HG03039 (cell line): ENCODE results near the gene IL19.
"Not testable (repeated sequence)": the region's sequence is repeated elsewhere in the genome, so short reads cannot be mapped to it uniquely, and the experiment has no call there.

Source experiments
- ATAC-seq: cut with Tn5 transposase; IDR thresholded peaks from one replicate; pipeline ENCODE4 v1.9.1; 2021; ENCODE audit warnings: mild to moderate bottlenecking, moderate library complexity; ENCODE audit not compliant: unreplicated experiment

Gene IL19

DNA sequence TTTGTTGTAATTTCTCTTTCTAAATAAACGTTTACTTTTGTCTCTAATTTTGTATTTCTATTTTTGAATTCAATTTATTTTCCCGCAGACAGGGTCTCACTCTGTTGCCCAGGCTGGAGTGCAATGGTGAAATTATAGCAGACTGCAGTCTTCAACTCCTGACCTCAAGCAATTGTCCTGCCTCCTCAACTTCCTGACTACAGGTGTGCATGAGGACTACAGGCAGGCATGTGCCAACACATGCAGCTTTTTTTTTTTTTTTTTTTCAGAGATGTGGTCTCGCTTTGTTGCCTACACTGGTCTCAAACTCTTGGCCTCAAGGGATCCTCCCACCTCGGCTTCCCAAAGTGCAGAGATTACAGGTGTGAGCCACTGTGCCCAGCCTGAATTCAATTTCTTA, 58.2 kb downstream of the IL19 start:
- ATAC-seq = no peak

GRCh38 chr1:206829282-206829681, 58.7 kb downstream of the IL19 start:
- ATAC-seq = no peak

- no peak for ATAC-seq
These were observed 59.3 kb downstream of the IL19 start for GRCh38 chr1:206829875-206830274.

DNA sequence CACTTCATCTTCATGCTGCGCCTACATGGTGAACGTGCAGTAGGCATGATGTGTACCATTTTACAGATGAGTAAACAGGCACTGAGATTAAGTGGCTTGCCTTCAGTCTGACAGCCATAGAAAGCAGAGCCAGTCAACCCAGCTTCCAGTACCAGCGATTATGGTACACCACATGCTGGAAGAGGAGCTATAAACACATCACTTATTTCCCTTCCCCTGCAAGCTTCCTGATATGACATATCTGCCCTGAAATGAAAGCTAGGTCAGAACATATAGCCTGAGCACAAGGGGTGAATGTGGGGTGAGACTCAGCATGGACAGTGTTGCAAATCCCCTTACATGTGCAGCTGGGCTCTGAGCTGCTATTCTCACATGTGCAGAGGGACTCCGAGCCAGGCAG, 61.1 kb downstream of the IL19 start:
- ATAC-seq = no peak

DNA sequence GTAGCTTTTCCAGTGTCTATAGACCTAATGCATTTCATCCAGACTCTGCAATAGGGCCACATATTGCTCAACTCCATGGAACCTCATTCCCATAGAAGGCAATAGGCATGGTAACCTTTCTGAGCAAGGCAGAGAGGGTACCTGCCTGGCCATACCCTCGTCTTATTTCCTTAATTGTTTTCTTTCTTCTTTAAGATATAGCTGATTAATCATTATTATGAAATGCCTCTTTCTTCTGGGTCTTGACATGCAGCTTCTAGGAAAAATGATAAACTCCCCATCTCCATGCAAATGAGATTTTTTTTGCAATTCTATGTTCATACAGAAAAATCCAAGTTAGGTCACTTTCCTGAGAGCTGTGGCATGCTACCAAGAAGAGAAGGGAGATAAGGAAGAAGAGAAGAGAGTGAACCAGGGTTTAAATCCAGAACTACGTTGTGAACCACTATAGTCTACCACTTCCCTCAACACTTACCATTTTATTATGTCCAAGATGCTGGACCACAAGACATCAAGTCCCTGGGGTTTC, 61.8 kb downstream of the IL19 start:
- ATAC-seq = no peak

- ATAC-seq = no peak
These were observed 62.6 kb downstream of the IL19 start for GRCh38 chr1:206833106-206833680.

DNA sequence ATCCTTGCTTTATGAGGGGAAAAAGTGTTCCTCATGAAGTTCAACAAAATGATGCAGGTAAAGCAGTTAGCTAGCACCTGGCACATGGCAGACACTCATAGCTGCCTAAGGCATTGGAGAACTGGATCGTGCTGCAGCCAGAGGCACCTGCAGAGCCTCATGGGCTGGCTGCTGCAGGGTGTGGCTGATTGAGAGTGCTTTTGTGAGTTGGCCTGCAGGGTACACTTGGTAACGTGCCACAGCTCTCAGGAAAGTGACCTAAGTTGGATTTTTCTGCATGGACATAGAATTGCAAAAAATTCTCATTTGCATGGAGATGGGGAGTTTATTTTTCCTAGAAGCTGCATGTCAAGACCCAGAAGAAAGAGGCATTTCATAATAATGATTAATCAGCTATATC, 63.2 kb downstream of the IL19 start:
- ATAC-seq = no peak

DNA sequence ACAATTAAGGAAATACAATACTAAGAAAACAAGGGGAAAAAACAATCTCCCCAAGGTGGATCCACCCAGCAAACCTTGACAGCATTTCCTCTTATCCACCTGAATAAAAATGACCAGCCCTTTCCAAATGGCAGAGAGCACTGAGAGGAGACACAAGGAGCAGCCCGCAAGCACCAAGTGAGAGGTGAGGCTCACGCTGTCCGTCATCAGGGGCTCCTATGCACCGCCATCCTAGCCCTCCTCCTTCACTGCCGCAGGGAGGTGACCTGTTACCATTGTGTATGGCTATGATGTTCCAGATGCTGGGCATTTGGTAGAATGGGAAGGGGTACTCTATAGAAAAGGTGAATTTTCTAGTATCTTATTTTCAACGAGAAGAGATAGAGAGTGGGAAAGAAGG, 63.6 kb downstream of the IL19 start:
- no peak for ATAC-seq

DNA sequence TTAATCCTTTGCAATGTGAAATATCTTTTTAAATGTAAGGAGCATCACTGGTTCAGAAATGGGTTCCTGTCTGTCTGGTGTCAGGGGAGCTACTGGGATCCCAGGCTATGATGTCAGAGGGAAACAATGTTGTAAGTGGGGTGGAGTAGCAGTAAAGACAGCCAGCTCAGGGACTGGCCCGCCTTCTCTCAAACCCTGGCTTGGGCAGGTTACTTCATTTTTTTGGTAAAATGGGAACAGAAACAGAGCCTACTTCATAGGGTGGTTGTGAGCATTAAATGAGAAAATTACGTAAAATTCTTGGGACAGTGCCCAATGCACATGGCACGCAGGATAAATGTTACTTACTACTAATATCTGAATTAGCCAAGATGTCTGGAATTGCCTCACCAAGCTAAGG, 64.1 kb downstream of the IL19 start:
- ATAC-seq = no peak

GRCh38 chr1:206835186-206835585, 64.6 kb downstream of the IL19 start:
- ATAC-seq = no peak

- ATAC-seq = no peak
These were observed 65.5 kb downstream of the IL19 start for GRCh38 chr1:206836111-206836510.

DNA sequence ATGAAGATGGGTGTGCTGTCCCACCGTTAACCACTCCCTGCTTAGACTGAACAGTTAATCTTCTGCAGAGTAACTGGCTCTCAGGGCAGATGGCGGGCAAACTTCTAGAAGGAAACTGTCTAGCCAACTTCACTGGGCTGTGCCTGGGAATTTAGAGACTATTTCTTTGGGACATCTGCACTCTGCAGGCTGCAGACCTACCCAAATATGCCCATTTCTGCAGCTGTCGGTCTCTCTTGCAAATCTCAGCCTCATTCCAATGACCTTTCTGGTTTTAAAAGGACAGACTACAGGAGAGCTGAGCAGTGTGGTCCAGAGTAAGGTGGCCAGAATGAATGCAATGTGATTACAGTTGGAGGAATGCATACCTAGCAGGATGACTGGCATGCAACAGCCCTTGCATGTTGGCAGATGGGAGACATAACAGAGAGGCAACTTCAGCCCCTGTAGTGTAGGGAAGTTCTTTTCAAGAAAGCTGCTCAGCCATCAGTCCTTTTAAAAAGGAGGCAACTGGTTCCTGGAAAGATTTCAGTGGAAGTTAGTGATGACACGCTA, 68.5 kb downstream of the IL19 start:
- ATAC-seq = no peak

DNA sequence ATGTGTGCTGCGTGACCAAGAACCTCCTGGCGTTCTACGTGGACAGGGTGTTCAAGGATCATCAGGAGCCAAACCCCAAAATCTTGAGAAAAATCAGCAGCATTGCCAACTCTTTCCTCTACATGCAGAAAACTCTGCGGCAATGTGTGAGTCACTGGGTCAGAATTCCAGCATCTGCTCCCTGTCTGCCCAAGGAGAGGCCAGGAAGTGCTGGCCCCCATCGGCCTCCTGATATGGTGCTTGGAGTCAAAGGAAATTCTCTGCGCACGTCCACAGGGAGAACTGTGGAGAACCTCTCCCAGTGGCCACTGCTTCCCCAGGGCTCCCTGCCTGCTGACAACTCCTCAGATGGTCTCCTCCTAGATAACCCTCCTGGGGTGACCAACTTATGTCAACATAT, 69.3 kb downstream of the IL19 start:
- ATAC-seq = no peak

DNA sequence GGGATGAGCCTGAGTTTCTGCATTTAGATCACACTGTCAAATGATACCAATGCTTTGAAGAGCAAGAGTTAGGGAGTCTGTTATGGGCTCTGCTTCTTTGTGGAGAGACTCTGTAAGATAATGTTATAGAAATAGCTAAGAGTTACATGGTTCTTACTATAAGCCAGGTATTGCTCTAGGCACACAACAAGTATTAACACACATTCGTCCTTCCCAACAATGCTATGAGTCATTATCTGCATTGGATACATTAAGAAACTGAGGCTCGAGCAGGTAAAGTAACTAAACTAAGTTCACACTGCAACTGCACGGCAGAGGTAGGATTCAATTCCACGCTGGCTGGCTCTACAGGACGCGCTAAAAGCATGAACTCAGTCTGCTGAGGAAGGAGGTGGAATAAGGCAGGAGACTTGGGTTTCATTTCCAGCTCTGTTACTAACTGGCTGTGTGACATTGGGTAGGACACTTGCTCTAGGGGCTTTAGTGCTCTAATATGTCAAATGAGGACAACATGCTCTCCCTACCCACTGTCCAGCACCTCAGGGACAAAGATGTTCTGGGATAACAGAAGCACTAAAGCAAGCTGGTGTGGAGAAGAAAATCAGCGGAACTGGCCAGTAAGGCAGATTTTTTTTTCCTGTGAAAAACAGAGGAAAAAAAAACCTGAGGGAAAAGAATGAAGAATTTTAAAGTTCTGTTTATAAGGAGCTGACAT, 71.2 kb downstream of the IL19 start:
- ATAC-seq = no peak

GRCh38 chr1:206842854-206843253, 72.3 kb downstream of the IL19 start:
- no peak for ATAC-seq

GRCh38 chr1:206843626-206844025, 73.1 kb downstream of the IL19 start:
- no peak for ATAC-seq

- ATAC-seq = no peak
These were observed 75.9 kb downstream of the IL19 start for GRCh38 chr1:206846487-206846886.

DNA sequence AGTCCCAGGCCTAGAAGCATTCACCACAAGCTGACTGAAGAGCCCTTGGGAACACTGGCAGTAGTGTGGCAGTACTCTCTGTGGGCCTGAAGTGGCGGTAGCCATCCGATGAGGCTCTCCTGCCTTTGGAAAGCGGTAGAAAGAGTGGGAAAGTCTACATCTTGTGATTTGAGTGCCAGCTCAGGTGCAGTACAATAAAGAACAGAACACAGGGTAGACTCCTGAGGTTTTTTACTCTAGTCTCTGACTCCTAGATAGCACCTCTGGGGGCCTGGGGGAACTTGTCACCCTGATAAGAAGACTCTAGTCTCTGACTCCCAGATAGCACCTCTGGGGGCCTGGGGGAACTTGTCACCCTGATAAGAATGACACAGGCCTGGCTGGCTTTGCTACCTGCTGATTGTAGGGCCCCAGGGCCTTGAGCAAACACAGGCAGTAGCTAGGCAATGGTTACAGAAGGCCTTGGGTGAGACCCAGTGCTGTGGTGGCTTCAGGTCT, 76.8 kb downstream of the IL19 start:
- ATAC-seq = no peak

- ATAC-seq = no peak
These were observed 77.4 kb downstream of the IL19 start for GRCh38 chr1:206847946-206848345.

DNA sequence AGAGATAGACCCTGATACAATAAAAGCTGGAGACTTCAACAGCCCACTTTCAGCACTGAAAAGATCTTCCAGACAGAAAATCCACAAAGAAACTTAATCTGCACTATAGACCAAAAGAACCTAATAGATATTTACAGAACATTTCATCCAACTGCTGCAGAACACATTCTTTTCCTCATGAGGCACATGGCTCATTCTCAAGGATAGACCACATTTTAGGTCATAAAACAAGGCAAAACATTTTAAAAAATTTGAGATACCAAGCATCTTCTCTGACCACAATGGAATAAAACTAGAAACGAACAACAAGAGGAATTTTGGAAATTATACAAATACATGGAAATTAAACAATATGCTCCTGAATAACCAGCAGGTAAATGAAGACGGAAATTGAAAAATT, 79.8 kb downstream of the IL19 start:
- ATAC-seq = no peak

DNA sequence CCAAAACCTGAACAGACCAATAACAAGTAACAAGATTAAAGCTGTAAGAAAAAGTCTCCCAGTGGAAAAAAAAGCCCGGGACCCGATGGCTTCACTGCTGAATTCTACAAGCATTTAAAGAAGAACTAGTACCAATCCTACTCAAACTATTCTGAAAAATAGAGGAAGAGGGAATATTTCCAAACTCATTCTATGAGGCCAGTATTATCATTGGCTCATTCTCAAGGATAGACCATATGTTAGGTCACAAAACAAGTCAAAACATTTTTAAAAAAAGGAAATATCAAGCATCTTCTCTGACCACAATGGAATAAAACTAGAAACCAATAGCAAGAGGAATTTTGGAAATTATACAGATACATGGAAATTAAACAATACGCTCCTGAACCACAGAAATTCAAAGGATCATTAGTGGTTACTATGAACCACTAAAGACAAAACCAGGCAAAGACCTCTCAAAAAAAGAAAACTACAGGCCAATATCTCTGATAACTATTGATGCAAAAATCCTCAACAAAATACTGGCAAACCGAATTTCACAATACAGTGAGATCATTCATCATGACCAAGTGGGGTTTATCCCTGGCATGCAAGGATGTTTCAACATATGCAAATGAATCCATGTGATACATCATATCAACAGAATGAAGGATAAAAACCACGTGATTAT, 80.9 kb downstream of the IL19 start:
- ATAC-seq = no peak

DNA sequence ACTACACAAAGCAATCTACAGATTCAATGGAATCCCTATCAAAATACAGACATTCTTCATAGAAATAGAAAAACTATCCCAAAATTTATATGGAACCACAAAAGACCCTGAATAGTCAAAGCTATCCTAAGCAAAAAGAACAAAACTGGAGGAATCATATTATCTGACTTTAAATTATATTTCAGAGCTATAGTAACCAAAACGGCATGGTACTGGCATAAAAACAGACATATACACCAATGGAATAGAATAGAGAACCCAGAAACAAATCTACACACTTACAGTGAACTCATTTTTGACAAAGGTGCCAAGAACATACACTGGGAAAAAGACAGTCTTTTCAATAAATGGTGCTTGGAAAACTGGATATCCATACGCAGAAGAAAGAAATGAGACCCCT, 82.1 kb downstream of the IL19 start:
- ATAC-seq = not testable (repeated sequence)
